ENCODE results near the gene MYOCOS.
"Not testable (repeated sequence)": the region's sequence is repeated elsewhere in the genome, so short reads cannot be mapped to it uniquely, and the experiment has no call there.

MYOCOS gene

DNA sequence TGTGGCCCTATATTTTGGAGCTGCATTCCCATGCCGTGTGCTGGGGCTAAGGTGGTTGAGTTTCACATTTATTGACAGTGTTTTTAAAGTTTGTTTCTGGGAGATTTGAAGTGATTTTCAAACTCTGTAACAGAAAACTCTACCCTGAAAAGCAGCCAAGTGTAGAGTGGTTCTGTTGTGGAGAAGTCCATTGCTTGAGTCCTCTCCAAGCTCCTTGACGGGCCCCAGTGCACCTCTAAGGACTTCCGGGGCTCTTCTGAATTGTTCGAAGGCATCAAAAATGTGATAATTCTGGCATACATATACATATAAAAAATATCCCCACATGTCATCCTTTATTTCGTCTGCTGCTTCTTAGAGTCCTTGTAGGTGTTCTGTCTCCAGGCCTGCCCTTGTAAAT is 5.0 kb downstream of the MYOCOS start:
- no peak for DNase-seq

- DNase-seq: no peak
Measured at GRCh38 chr1:171628225-171628624, 6.2 kb downstream of the MYOCOS start.

- DNase-seq: no peak
Measured at GRCh38 chr1:171635661-171636060, 13.6 kb downstream of the MYOCOS start.

GRCh38 chr1:171636141-171636540 is 14.1 kb downstream of the MYOCOS start:
- DNase-seq: no peak

GRCh38 chr1:171637928-171638576 is 16.0 kb downstream of the MYOCOS start:
- DNase-seq: no peak

DNA sequence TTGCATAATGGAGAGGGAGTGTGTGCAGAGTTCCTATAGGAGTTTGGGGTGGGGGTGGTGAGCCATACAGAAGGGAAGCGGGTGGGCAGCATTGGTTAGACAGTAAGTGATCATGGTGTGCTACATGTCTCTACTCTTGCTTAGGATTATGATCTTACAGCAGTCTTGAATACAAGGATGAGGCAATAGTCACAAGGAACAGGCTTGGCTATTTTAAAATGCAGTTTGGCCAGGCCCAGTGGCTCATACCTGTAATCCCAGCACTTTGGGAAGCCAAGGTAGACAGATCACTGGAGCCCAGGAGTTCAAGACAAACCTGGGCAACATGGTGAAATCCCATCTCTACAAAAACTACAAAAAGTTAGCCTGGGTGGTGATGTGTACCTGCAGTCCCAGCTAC is 18.2 kb downstream of the MYOCOS start:
- no peak for DNase-seq

- DNase-seq: no peak
Measured at GRCh38 chr1:171641076-171641864, 19.2 kb downstream of the MYOCOS start.

DNA sequence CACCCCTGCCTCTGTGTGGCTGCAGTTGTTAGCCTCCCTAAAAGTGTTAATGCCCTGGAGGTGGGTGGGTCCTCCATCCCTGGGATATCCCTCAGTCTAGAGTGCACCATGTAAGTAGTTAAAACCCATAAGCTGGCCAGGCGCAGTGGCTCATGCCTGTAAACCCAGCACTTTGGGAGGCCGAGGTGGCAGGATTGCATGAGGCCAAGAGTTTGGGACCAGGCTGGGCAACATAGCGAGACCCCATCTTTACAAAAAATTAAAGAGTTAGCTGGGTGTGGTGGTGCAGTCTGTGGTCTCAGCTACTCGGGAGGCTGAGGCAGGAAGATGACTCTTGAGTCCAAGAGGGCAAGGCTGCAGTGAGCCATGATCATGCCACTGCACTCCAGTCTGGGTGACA is 20.2 kb downstream of the MYOCOS start:
- DNase-seq: no peak

DNA sequence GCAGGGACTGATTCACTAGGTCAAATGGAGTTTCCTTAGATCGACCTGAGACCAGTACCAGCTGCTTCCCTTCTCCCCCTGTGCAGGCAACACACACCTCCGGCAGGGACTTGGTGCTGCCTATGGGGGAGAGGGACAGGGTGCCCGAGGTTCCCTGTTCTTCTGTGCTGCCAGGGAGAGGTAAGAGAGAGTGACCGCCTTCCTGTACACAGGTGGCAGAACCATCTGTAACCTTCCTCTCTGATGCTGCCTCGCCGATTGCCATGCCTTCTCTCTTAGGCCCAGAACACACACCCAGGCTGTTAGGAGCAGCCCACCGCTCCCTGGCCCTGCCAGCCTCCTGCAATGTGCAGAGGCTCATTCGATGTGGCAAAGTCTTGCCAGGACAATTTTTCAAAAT is 21.1 kb downstream of the MYOCOS start:
- no peak for DNase-seq

DNA sequence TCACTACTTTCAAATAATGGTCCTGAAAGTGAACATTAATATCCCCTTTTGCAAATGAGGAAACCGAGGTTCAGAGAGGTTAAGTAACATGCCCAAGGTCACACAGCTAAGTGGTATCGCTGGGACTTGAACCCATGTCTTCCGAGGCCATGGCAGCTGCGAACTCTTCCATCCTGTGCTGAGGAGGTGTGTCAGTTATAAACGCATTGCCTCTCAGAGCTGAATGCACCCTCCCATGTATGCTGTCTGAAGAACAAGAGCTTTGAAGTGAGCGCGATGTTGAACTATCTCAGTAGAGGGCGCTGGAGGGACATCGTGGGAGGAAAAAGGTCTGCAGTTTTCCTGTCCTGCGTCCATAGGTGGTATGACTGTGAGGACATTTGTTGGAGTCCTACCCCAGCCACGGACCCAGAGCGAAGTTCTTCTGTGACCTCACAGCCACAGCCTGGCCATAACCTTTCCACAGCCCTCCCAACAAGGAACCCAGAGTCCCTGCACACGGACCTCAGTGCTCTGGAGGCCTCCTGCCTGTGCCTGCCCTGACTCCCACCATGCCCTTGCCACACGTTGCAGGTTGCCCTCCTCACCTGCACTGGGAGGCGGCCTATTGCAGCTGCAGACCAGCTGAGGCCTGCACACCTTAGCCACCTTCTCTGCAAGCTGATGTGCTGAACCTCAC is 22.9 kb downstream of the MYOCOS start:
- DNase-seq: peak; percentile 77

DNA sequence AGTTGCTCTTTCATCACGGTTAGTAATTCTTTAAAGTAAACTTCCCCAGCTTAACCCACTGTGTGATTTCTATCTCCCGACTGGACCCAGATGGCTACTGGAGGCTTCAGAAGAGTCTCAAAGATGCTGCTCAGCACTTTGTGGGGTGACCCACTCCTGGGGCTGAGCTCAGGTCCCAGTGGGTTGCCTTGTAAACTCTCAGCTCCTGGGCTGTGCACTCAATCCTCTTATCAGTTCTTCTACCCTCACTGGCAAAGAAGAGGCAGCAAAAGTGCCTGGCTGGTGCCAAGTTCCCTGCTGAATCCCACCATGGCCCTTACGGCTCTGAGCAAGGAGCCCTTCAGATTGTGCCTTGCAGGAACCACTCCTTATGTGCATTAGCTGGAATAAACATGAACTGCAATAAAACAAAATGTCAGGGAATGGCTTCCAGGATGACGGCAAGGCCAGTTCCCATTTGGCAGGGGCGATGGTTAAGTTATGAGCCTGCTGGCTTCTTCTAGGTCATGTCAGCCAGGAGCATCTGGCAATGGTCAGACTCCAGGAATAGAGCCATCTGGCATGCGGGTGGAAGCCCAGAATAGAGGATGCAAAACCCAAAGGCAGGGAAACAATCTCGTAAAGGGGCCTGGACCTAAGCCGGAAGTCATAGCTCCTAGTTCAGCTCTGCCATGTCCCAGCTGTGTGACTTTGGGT is 23.7 kb downstream of the MYOCOS start:
- DNase-seq: no peak

DNA sequence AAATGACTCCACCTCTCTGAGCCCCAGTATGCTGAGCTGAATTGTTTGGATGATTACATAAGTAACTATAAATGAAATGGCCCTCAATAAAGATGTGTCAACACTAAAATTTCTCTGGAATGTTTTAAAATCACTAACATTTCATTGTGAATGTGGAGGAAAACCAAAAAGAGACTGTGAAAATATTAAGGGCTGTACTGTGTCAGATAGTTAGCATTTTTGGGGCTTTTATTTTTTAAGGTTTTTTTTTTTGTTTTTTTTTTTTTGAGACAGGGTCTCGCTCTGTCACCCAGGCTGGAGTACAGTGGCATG is 24.2 kb downstream of the MYOCOS start:
- no peak for DNase-seq

- no peak for DNase-seq
Measured at GRCh38 chr1:171652234-171652822, 30.3 kb downstream of the MYOCOS start, which contains the start of gene MYOC. TSS of gene MYOC (minus strand) at chr1:171652688. CDS start at chr1:171652611, 77 bp downstream.

GRCh38 chr1:171653796-171654195 is 31.8 kb downstream of the MYOCOS start:
- DNase-seq: no peak

GRCh38 chr1:171654201-171654941 is 32.3 kb downstream of the MYOCOS start:
- DNase-seq: no peak

GRCh38 chr1:171654942-171655745 is 33.1 kb downstream of the MYOCOS start:
- DNase-seq: peak; percentile 29

DNA sequence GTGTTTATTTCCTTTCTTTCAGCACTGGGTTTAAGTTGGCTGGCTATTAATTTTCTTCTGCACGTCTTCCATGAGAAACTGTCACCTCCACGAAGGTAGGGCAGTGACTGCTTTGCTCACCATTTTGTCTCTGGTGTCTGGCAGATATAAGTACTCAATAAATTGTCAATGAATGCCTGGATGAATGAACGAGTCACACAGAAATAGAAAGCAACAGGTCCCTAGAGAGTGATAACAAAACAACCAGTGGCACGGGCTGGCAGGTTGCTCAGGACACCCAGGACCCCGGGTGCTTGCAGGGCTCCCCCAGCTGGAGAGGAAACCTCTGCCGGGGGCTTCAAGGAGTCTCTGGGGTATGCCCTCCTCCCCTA is 33.7 kb downstream of the MYOCOS start:
- no peak for DNase-seq

- not testable (repeated sequence) for DNase-seq
Measured at GRCh38 chr1:171656206-171656605, 34.2 kb downstream of the MYOCOS start.

GRCh38 chr1:171661076-171661650 is 39.1 kb downstream of the MYOCOS start:
- DNase-seq: no peak

GRCh38 chr1:171663036-171663853 is 41.2 kb downstream of the MYOCOS start:
- DNase-seq: no peak
